ENCODE data around the gene HS3ST4.

DNA sequence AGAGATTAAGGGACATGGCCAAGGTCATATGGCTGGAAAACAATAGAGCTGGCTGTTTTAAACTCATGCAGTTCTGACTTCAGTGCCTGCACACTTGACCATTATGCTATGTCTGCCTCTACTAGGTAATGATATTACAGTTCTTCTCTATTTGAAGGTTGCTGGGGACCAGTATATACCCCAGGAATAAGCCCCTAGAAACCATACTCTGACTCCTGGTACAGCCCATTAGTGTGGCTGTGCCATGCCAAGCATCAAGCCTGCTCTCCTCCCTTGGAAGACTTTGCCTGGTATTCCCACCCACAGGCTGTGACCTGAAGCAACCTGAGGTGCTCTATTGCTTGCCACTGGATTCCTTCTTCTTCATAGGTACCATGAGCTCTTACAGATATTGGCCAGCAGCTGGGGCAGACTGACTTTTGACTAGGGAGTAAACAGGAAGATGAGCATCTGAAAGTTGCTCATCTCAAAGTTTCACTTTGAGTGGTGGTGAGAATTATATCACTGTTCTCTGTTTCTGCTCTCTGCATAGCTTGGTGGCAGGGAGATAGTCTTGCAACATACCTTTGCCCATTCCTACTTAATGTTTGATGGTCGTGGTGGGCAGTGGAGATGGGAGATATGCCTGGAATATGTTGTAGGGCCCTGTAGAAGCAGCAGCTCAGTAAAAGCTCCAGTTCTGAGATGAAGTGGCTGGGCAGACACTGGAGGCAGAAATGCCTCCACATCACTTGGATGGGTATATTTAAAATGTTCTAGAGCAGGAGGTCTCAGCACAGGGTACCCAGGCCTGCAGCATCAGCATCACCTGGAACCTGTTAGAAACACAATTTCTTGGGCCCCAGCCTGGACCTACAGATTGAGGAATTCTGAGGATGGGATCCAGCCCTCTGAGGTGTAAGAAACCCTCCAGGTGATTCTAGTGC is 274.7 kb downstream of the HS3ST4 start:
- TF ChIP-seq, protein P1, sequence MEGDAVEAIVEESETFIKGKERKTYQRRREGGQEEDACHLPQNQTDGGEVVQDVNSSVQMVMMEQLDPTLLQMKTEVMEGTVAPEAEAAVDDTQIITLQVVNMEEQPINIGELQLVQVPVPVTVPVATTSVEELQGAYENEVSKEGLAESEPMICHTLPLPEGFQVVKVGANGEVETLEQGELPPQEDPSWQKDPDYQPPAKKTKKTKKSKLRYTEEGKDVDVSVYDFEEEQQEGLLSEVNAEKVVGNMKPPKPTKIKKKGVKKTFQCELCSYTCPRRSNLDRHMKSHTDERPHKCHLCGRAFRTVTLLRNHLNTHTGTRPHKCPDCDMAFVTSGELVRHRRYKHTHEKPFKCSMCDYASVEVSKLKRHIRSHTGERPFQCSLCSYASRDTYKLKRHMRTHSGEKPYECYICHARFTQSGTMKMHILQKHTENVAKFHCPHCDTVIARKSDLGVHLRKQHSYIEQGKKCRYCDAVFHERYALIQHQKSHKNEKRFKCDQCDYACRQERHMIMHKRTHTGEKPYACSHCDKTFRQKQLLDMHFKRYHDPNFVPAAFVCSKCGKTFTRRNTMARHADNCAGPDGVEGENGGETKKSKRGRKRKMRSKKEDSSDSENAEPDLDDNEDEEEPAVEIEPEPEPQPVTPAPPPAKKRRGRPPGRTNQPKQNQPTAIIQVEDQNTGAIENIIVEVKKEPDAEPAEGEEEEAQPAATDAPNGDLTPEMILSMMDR (conservative IDR thresholded peaks at IDR 0.05 in 1 of 2, IDR thresholded peaks at IDR 0.05 in 1 of 2; ENCODE audit: low read depth in 1 of 2, low read length in 2 of 2), result no peak
- TF ChIP-seq EZH2 (IDR thresholded peaks at IDR 0.05; ENCODE audit: low read length, missing control alignments), result no peak
